Ascending aorta (tissue), 2 donors: ENCODE measurements around the gene CDKN2B. TPM values are rescaled to one million over a fixed set of nuclear protein-coding genes. Genes with fewer than 3 reads are reported as not detected.

Experiments
- DNase-seq, 2 donors: peaks; one replicate each; pipeline ENCODE4 v3.0.0-alpha.2; 2019; ENCODE audit warnings: low spot score in 2 of 2
- H3K27ac ChIP-seq, 2 donors: fragments of 200-600 bp; sonication (generic); one replicate each; pipeline ENCODE4 v1.5.1; 2016 to 2017; ENCODE audit warnings: mild to moderate bottlenecking in 1 of 2
- H3K27me3 ChIP-seq: fragments of 200-600 bp; sonication (generic); one replicate; pipeline ENCODE4 v1.5.1; 2017
- H3K36me3 ChIP-seq, 2 donors: fragments of 200-600 bp; sonication (generic); one replicate each; pipeline ENCODE4 v1.5.1; 2016
- H3K4me1 ChIP-seq, 2 donors: fragments of 200-600 bp; sonication (generic); one replicate each; pipeline ENCODE4 v1.5.1; 2016 to 2017; ENCODE audit warnings: mild to moderate bottlenecking in 1 of 2
- H3K4me3 ChIP-seq, 2 donors: fragments of 200-600 bp; sonication (generic); one replicate each; pipeline ENCODE4 v1.5.1; 2016 to 2017; ENCODE audit warnings: mild to moderate bottlenecking in 1 of 2
- H3K9me3 ChIP-seq, 2 donors: fragments of 200-600 bp; sonication (generic); one replicate each; pipeline ENCODE4 v1.5.1; 2016
- intact Hi-C: fragments of 100-400 bp; cut with DNase I; formaldehyde crosslinking; loops from one replicate; pipeline ENCODE4 v1.15.1; 2023
- total RNA-seq: library from RNA; depleted of rRNA; stranded (reverse); fragments of >200 nt; gene quantifications from one replicate; pipeline ENCODE4 v1.1.0, GENCODE V29; 2016
- TF ChIP-seq, protein P1 (sequence below), 3 experiments: fragments of 200-600 bp in 2 of 3; fragments of 450-650 bp in 1 of 3; sonication (generic) in 2 of 3; IDR thresholded peaks; one replicate each; pipeline ENCODE4 v1.5.1; 2016 to 2019; ENCODE audit warnings: antibody characterized with exemption in 3 of 3, mild to moderate bottlenecking in 1 of 3, moderate library complexity in 1 of 3

The CDKN2B gene
- total RNA-seq, 1 donor from 2014 or later: 11.4 TPM

DNA sequence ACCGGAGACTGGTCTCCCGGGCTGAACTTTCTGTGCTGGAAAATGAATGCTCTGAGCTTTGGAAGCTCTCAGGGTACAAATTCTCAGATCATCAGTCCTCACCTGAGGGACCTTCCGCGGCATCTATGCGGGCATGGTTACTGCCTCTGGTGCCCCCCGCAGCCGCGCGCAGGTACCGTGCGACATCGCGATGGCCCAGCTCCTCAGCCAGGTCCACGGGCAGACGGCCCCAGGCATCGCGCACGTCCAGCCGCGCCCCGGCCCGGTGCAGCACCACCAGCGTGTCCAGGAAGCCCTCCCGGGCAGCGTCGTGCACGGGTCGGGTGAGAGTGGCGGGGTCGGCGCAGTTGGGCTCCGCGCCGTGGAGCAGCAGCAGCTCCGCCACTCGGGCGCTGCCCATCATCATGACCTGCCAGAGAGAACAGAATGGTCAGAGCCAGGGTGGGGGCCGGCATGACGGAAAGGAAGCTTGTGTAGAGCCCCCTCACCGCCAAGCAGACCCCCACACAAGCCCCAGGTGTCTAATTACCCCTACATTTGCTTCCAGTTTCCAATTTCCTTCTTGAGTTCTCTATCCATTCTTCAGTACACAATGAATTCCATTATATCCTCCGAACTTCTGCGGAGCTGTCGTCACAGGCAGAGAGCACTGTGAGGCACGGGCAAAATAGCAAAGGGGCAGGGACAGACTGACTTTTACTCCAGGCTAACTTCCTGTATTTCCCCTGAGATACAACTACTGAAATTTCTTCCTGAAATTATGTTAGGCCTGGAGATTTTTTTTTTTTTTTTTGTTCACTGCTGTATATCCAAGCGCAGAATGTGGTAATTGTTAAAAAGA, 38.1 kb downstream of the CDKN2B start:
- TF ChIP-seq, protein P1, sequence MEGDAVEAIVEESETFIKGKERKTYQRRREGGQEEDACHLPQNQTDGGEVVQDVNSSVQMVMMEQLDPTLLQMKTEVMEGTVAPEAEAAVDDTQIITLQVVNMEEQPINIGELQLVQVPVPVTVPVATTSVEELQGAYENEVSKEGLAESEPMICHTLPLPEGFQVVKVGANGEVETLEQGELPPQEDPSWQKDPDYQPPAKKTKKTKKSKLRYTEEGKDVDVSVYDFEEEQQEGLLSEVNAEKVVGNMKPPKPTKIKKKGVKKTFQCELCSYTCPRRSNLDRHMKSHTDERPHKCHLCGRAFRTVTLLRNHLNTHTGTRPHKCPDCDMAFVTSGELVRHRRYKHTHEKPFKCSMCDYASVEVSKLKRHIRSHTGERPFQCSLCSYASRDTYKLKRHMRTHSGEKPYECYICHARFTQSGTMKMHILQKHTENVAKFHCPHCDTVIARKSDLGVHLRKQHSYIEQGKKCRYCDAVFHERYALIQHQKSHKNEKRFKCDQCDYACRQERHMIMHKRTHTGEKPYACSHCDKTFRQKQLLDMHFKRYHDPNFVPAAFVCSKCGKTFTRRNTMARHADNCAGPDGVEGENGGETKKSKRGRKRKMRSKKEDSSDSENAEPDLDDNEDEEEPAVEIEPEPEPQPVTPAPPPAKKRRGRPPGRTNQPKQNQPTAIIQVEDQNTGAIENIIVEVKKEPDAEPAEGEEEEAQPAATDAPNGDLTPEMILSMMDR (IDR thresholded peaks at IDR 0.05): no peak
- intact Hi-C loops: no loop called here

GRCh38 chr9:21969951-21970799, 38.9 kb downstream of the CDKN2B start:
- peaks cover 2 to 10% of the 10 kb centered on the region in 2 donors for H3K4me1 ChIP-seq
- no peaks in the 10 kb centered on the region for H3K36me3 ChIP-seq
- no peak overlapping the region for H3K27ac ChIP-seq
- no peaks in the 10 kb centered on the region for H3K9me3 ChIP-seq
- no peak overlapping the region for H3K4me3 ChIP-seq
- intact Hi-C loops: no loop called here
- TF ChIP-seq, protein P1 (IDR thresholded peaks at IDR 0.05): no peak
- peaks cover 71% of the 10 kb centered on the region for H3K27me3 ChIP-seq
- no peak for DNase-seq

More for the DNA sequence above, 38.1 kb downstream of the CDKN2B start:
- H3K4me3 ChIP-seq: no peak overlapping the region
- no peak overlapping the region for H3K27ac ChIP-seq
- H3K27me3 ChIP-seq: peaks cover 66% of the 10 kb centered on the region
- no peaks in the 10 kb centered on the region for H3K9me3 ChIP-seq
- DNase-seq: peak in 1 of 2 donors; percentile 53
- H3K4me1 ChIP-seq: peaks cover 0 to 8% of the 10 kb centered on the region in 2 donors
- no peaks in the 10 kb centered on the region for H3K36me3 ChIP-seq

- no peak for DNase-seq
- no peak overlapping the region for H3K4me3 ChIP-seq
- no peaks in the 10 kb centered on the region for H3K36me3 ChIP-seq
- H3K27ac ChIP-seq: no peak overlapping the region
- TF ChIP-seq, protein P1 (IDR thresholded peaks at IDR 0.05): no peak
- intact Hi-C loops: no loop called here
- H3K9me3 ChIP-seq: peaks cover 0 to 6% of the 10 kb centered on the region in 2 donors
- H3K4me1 ChIP-seq: peaks cover 4 to 5% of the 10 kb centered on the region in 2 donors
- H3K27me3 ChIP-seq: peaks cover 68% of the 10 kb centered on the region
Observed at GRCh38 chr9:21969011-21969940, 39.8 kb downstream of the CDKN2B start.

GRCh38 chr9:21968331-21969010, 40.6 kb downstream of the CDKN2B start:
- intact Hi-C loops: no loop called here
- Histone ChIP-seq H3K4me3 (peak overlapping the region in 1 of 2 donors; percentile 16), H3K9me3 (peaks cover 0 to 6% of the 10 kb centered on the region in 2 donors), H3K36me3 (no peaks in the 10 kb centered on the region), H3K4me1 (peaks cover 4 to 5% of the 10 kb centered on the region in 2 donors), H3K27ac (no peak overlapping the region), H3K27me3 (peaks cover 63% of the 10 kb centered on the region)
- TF ChIP-seq, protein P1 (IDR thresholded peaks at IDR 0.05): no peak
- DNase-seq: no peak
